ENCODE data around the gene KLK1. TPM values are rescaled to one million over a fixed set of nuclear protein-coding genes. Genes with fewer than 3 reads are reported as not detected.

Gene KLK1
- total RNA-seq, 1 experiment from 2014 or later: 0.31 TPM

DNA sequence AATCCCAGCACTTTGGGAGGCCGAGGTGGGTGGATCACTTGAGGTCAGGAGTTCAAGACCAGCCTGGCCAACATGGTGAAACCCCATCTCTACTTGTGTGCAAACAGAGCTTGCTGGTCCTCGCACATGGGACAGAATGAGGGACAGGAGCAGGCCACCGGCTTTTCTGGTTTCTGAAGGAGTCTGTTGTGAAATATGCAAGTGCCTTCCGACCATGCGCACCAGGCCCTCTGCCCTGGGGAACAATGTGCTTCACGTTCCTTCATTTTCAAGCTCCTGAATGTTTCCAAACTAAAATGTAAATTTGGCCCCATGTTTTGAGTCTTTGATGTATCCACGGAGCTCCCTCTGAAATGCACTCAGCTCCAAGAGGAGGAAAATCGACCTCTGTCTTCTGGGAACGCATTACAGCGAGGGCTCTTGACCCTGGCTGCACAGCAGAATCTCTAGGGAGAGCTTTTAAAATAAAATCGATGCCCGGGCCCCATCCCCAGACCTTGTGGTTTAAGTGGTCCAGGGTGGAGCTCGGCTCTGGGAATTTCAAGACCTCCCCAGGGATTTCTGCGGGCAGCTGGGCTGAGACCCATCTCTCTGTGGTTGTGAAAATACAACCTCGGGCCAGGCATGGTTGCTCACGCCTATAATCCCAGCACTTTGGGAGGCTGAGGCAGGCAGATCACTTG lies 42.7 kb downstream of the KLK1 start:
- H3K36me3 ChIP-seq (ENCODE audit: control insufficient read depth, insufficient read depth, low read length): no peaks in the 10 kb centered on the region
- ChIA-PET POLR2A (no interaction called here), CTCF (interaction anchor here (0.5 kb wide), 1 partner anchor 152 kb away, joined by 4 read pairs; no protein-coding TSS in a partner anchor)
- H3K4me3 ChIP-seq (ENCODE audit: low read depth in 2 of 2, low read length in 2 of 2): no peak overlapping the region
- H3K9me3 ChIP-seq (ENCODE audit: control insufficient read depth, insufficient read depth, low read depth, low read length): no peaks in the 10 kb centered on the region
- DNase-seq (ENCODE audit: low read depth, low spot score) (no peak), ATAC-seq (no peak)
- BruUV-seq (replicated peaks): no TSS peak
- no peak overlapping the region for H3K27ac ChIP-seq (ENCODE audit: low read length)
- intact Hi-C loops (cut with micrococcal nuclease; ENCODE audit: unreplicated experiment) (loop anchor here (5.0 kb wide), 2 partner anchors 74 to 244 kb away; no protein-coding TSS in a partner anchor), in situ Hi-C loops (cut with HindIII; ENCODE audit: low pct_unique_long_range_greater_than_20kb, low sequenced_read_pairs) (no loop called here)
- TF ChIP-seq SIN3A (IDR thresholded peaks at IDR 0.05; ENCODE audit: borderline replicate concordance, insufficient read depth, low read depth, low read length) (no peak), TCF7L2 (IDR thresholded peaks at IDR 0.05; ENCODE audit: low read depth, low read length) (no peak), POLR2AphosphoS5 (IDR thresholded peaks at IDR 0.05; ENCODE audit: low read depth, low read length) (no peak)
- TF ChIP-seq, protein P1, sequence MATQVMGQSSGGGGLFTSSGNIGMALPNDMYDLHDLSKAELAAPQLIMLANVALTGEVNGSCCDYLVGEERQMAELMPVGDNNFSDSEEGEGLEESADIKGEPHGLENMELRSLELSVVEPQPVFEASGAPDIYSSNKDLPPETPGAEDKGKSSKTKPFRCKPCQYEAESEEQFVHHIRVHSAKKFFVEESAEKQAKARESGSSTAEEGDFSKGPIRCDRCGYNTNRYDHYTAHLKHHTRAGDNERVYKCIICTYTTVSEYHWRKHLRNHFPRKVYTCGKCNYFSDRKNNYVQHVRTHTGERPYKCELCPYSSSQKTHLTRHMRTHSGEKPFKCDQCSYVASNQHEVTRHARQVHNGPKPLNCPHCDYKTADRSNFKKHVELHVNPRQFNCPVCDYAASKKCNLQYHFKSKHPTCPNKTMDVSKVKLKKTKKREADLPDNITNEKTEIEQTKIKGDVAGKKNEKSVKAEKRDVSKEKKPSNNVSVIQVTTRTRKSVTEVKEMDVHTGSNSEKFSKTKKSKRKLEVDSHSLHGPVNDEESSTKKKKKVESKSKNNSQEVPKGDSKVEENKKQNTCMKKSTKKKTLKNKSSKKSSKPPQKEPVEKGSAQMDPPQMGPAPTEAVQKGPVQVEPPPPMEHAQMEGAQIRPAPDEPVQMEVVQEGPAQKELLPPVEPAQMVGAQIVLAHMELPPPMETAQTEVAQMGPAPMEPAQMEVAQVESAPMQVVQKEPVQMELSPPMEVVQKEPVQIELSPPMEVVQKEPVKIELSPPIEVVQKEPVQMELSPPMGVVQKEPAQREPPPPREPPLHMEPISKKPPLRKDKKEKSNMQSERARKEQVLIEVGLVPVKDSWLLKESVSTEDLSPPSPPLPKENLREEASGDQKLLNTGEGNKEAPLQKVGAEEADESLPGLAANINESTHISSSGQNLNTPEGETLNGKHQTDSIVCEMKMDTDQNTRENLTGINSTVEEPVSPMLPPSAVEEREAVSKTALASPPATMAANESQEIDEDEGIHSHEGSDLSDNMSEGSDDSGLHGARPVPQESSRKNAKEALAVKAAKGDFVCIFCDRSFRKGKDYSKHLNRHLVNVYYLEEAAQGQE (IDR thresholded peaks at IDR 0.05; ENCODE audit: insufficient read depth in 1 of 2, low read depth in 2 of 2, low read length in 1 of 2): no peak
- TF ChIP-seq, protein P2, sequence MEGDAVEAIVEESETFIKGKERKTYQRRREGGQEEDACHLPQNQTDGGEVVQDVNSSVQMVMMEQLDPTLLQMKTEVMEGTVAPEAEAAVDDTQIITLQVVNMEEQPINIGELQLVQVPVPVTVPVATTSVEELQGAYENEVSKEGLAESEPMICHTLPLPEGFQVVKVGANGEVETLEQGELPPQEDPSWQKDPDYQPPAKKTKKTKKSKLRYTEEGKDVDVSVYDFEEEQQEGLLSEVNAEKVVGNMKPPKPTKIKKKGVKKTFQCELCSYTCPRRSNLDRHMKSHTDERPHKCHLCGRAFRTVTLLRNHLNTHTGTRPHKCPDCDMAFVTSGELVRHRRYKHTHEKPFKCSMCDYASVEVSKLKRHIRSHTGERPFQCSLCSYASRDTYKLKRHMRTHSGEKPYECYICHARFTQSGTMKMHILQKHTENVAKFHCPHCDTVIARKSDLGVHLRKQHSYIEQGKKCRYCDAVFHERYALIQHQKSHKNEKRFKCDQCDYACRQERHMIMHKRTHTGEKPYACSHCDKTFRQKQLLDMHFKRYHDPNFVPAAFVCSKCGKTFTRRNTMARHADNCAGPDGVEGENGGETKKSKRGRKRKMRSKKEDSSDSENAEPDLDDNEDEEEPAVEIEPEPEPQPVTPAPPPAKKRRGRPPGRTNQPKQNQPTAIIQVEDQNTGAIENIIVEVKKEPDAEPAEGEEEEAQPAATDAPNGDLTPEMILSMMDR (IDR thresholded peaks at IDR 0.05): no peak
- peaks cover 5% of the 10 kb centered on the region for H3K27me3 ChIP-seq (ENCODE audit: control insufficient read depth, insufficient read depth, low read length)
- H3K4me1 ChIP-seq (ENCODE audit: control insufficient read depth, insufficient read depth, low read length): no peaks in the 10 kb centered on the region

DNA sequence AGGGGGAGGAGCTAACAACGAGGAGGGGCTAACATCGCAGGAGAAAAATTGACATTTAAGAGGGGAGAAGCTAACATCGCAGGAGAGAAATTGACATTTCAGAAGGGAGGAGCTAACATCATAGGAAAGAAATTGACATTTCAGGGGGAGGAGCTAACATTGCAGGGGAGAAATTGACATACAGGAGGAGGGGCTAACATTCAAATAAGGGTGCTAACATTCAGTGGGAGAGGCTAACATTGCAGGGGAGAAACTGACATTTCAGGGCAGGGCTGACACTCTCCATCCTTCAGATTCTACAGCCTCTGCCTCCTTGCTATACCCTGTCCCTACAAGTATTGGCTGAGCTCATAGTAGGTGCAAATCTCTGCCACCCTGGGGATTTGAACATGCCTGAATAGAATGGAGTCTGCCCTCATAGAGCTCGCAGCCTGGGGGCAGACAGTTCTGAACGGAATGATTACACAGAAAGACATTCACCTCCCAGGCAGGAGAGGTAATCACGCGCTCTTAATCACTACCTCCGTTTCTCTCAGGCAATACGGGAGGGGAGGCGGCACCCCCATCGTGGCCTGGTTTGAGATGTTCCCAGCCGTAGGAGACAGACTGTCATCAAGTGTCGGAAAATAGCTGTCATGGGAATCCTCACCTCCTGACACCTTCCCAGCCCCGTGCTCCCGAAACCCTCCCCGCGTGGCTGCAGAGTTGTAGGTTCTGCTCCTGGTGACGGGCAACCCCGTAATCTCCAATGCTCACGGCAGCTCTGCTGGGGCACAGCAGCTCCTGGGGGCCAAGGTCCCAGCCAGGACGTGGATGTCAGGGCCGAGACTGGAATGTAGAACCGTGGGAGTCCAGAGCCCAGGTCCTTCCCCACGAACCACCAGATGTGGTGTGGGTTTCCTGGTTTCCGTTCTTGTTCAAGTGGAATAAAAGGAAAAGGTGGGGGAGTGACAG lies 43.8 kb downstream of the KLK1 start:
- POLR2A ChIA-PET: no interaction called here
- TF ChIP-seq TCF7L2 (IDR thresholded peaks at IDR 0.05; ENCODE audit: low read depth, low read length) (no peak), POLR2AphosphoS5 (IDR thresholded peaks at IDR 0.05; ENCODE audit: low read depth, low read length) (no peak), SIN3A (IDR thresholded peaks at IDR 0.05; ENCODE audit: borderline replicate concordance, insufficient read depth, low read depth, low read length) (no peak)
- TF ChIP-seq, protein P2 (IDR thresholded peaks at IDR 0.05): no peak
- TF ChIP-seq, protein P1 (IDR thresholded peaks at IDR 0.05; ENCODE audit: insufficient read depth in 1 of 2, low read depth in 2 of 2, low read length in 1 of 2): no peak
- in situ Hi-C loops (cut with HindIII; ENCODE audit: low pct_unique_long_range_greater_than_20kb, low sequenced_read_pairs): no loop called here
- H3K9me3 ChIP-seq (ENCODE audit: control insufficient read depth, insufficient read depth, low read depth, low read length): no peaks in the 10 kb centered on the region
- no peaks in the 10 kb centered on the region for H3K36me3 ChIP-seq (ENCODE audit: control insufficient read depth, insufficient read depth, low read length)
- BruUV-seq (replicated peaks): no TSS peak
- peaks cover 5% of the 10 kb centered on the region for H3K27me3 ChIP-seq (ENCODE audit: control insufficient read depth, insufficient read depth, low read length)
- intact Hi-C loops (cut with micrococcal nuclease; ENCODE audit: unreplicated experiment): loop anchor here (5.0 kb wide), 2 partner anchors 72 to 242 kb away; no protein-coding TSS in a partner anchor
- CTCF ChIA-PET: interaction anchor here (0.5 to 1.0 kb wide), 2 partner anchors 76 to 290 kb away, joined by 3 read pairs; no protein-coding TSS in a partner anchor
- no peak for DNase-seq (ENCODE audit: low read depth, low spot score)
- H3K4me1 ChIP-seq (ENCODE audit: control insufficient read depth, insufficient read depth, low read length): no peaks in the 10 kb centered on the region
- ATAC-seq: 0 out of 2 replicates have a peak, but pooled peaks have one; percentile 47
- H3K4me3 ChIP-seq (ENCODE audit: low read depth in 2 of 2, low read length in 2 of 2): no peak overlapping the region
- H3K27ac ChIP-seq (ENCODE audit: low read length): no peak overlapping the region

All from Panc1 (cell line).